Measurements from ENCODE around the gene NFYA.
A peak's percentile ranks its signal among the peaks of the same experiment; 100 is the strongest.

Gene NFYA

DNA sequence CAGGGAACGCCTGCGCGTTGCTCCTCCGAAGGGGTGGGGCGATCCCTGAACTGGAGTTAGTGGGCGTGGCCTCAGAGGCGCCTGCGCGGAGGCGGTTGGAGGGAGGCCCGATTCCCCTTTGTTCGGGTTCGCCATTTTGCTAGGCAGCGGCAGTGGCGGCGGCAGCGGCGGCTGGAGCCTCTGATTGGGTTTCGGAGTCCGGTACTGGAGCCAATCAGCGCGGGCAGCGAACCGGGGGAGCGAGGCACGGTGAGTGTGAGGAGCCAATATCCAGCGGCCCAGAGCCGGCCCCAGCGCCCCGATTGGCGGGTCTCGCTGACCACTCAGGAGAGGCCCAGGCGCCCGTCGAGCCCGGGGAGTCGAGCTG is at the start of gene NFYA:
NFYA (plus strand) TSS at position 139 of the 367 bp plus-strand sequence. CDS start 6,116 bp downstream, outside the sequence.
- DNase-seq, result no peak

GRCh38 chr6:41023114-41023513 is 49.7 kb upstream of the NFYA start:
- DNase-seq, result peak in 1 of 2 experiments; percentile 4

DNA sequence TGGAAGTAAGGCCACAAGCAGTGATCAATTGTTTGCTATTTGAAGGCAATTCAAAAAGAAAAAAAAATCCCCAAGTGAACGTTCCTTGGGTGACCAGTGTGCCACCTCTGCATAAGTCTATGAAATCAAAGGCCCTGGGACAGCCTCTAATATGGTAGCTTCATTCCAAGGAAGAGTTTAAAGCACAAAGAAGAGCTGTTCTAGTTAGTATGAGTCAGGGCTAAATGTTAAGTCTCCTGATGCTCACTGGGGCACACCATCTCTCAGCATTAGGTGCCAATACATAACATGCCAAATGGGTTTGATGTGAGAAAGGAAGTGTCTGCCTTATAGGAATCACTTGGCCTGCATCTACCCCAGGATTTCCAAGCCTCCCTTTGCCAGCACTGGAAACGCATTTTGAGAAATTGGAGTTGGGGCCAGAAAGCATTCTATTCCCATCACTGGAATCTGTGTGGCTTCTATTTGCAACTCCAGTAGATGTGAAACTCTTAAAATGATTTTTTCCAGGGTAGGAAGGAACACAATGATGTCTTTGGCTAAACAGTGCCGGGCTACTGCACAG is 46.7 kb upstream of the NFYA start:
- DNase-seq, result no peak

- no peak for DNase-seq
Measured at GRCh38 chr6:41027241-41027640, 45.5 kb upstream of the NFYA start.

DNA sequence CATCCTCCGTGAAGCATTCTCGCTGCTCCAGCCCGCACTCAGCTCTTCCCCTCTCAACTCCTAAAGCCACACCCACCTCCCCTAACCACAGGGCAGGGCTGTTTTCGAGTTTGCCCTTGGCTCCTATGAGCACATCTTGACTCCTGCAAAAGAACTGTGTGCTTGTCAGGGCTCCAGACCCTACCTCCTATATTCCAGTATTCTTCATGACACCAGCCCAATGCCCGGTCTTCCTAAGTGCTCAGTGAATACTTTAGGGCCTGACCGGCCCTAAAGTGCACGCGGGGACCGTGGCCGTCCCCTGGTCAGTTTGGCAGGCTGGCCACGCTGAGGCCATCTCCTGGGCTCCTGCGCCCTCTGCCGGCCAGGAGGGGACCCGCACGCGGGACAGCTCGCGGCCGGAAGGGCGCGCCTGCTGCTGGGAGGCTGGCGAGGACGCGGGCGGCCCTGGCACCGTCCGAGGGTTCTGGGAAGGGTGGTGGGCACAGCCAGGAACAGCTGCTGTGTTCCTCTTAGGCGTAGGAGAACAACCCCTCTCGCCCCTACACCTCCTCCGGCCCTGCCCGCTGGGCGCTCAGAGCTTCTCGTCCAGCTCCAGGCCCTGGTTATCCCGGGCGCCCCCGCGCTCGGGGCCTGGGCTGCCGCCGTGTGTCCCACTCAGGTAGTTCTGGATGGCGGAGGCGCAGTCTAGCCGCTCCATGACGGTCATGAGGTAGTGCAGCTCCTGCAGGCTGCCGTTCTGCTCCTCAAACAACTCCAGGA is 44.8 kb upstream of the NFYA start:
- peak in 1 of 2 experiments; percentile 54 for DNase-seq

GRCh38 chr6:41028561-41029412 is 44.0 kb upstream of the NFYA start:
- no peak for DNase-seq

DNA sequence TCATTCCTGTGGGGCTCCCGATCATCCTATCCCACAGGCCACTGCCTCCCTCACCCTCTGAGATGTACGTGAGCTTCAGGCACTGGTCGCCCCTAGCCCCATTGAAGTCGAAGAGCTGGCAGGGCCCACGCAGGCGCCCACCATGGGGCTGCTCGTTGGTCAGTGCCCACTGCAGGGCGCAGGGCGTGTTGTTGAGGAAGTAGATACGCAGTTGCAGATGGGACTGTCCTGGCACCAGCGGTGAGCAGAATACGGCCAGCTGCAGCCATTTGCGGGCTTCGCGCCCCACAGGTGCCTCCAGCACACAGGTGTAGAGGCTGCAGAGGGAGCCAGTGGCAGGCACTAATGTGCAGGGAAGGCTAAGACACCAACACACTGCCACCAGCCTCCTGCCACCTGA is 39.9 kb upstream of the NFYA start:
- DNase-seq, result no peak

- no peak for DNase-seq
Measured at GRCh38 chr6:41033776-41034175, 39.0 kb upstream of the NFYA start.

- DNase-seq, result no peak
Measured at GRCh38 chr6:41036186-41036585, 36.6 kb upstream of the NFYA start.

GRCh38 chr6:41036601-41037000 is 36.2 kb upstream of the NFYA start:
- no peak for DNase-seq

GRCh38 chr6:41037107-41037900 is 35.5 kb upstream of the NFYA start:
- no peak for DNase-seq

GRCh38 chr6:41038205-41038604 is 34.6 kb upstream of the NFYA start:
- no peak for DNase-seq

GRCh38 chr6:41039060-41039998 is 33.4 kb upstream of the NFYA start, which contains the start of gene UNC5CL:
UNC5CL (minus strand) TSS chr6:41039221; CDS start chr6:41035074, 4,147 bp downstream.
- peak in 1 of 2 experiments; percentile 15 for DNase-seq

- DNase-seq, result no peak
Measured at GRCh38 chr6:41040101-41040939, 32.5 kb upstream of the NFYA start.

DNA sequence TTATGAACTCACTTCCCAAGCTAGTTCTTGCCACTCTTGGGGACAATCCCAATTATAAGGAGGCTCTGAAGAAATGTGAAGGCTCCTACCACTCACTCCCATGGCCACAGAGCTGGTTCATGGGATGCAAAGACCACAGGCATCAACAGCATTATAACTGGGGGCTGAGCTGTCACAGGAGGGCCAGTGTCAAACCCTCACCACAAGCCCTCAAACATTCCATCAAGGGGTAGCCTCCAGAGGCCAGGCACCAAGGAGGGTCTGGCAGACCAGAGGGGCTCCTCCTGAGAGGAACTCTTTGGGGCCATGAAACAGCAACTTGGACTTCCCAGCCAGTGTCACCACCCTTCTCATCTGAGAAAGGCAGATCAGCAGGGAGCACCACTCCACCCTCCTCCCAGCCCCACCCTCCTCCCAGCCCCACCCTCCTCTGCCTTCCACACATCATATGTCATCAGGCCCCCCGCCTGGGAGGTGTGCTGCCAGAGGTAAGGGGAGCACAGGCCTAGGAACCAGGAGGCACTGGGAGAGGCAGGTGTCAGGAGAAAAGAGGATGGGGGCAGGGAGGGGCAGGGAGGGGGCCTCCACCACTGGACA is 31.7 kb upstream of the NFYA start:
- DNase-seq, result no peak

- no peak for DNase-seq
Measured at GRCh38 chr6:41042226-41043055, 30.3 kb upstream of the NFYA start, which contains the start of gene TSPO2. TSPO2 (plus strand) TSS chr6:41042467; CDS start chr6:41042986, 519 bp downstream.

DNA sequence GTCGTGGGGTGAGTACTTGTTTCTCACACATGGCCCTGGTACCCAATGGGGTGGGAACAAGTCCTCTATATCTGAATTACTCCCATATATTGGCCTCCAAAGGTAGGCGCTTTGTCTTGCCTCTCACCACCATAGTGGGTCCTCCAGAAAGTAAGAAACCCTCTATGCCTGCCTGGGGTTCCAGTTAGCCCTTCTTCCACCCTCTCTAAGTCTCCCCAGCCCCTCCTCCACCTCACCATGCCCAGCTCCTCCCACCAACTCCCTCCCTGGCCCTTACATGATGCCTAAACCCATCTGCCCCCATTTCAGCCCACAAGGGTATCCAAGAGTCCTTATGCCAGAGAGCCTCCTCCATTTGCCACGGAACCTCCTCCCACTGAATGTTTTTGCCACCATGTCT is 29.6 kb upstream of the NFYA start:
- no peak for DNase-seq

DNA sequence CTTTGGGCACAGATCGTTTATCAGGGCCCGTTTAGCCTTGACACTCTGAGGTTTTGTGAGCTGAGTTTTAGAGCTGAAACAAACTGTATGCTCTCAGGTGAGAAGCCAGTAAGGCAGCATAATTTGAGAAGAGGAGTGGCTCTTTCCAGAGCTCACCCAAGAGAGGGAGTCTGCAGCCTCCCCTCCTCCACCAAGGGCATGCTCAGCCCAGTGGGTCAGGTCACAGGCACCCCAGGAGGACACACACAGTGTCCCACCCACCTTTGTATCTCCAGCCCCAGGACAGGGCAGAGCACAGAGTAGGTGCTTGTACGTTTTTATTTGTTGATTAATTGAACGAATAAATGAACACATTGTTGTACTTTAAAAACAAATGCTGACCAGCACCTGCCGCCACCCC is 27.1 kb upstream of the NFYA start:
- DNase-seq, result no peak

DNA sequence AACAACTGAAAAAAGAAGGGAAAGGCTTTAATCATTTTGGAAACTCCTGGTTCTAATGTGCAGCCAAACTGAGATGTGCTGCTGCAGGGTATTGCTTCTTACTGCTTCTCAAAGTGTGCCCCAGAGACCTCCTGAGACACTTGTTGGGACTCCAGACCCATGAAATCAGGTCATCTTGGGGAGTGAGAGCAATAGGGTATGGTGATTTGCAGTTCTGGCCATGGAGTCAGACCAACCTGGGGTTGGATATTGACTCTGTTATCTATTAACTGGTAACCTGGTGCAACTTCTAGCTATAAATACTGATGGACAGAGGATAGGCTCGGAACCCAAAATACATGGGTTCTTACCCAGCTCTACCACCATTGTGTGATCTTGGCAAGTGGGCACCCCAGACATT is 26.7 kb upstream of the NFYA start:
- no peak for DNase-seq

Data from NCI-H524 (cell line).